ENCODE data around the gene EXOC4.

The EXOC4 gene

GRCh38 chr7:133672866-133673265 is 420.0 kb downstream of the EXOC4 start:
- H3K4me3 ChIP-seq (ENCODE audit: low read length, poor library complexity, severe bottlenecking), result no peak overlapping the region
- H3K4me1 ChIP-seq (ENCODE audit: insufficient read depth, low read length, poor library complexity, severe bottlenecking), result peaks cover 41% of the 10 kb centered on the region
- H3K27me3 ChIP-seq (ENCODE audit: insufficient read depth, low read length, poor library complexity, severe bottlenecking), result no peaks in the 10 kb centered on the region
- H4K20me1 ChIP-seq (ENCODE audit: insufficient read depth, low read length, poor library complexity, severe bottlenecking), result no peaks in the 10 kb centered on the region
- no peaks in the 10 kb centered on the region for H3K79me2 ChIP-seq (ENCODE audit: insufficient read depth, low read length)
- no peaks in the 10 kb centered on the region for H3K9me2 ChIP-seq (replicated peaks; ENCODE audit: low read depth, low read length)
- H2AFZ ChIP-seq (ENCODE audit: low read length), result no peak overlapping the region
- H3K36me3 ChIP-seq (ENCODE audit: insufficient read depth, low read length), result no peaks in the 10 kb centered on the region
- no peaks in the 10 kb centered on the region for H3K9me3 ChIP-seq (ENCODE audit: insufficient read depth, low read depth, low read length)
- no peak overlapping the region for H3K9ac ChIP-seq (ENCODE audit: low read depth, low read length, poor library complexity, severe bottlenecking)
- TF ChIP-seq EZH2phosphoT487 (IDR thresholded peaks at IDR 0.05; ENCODE audit: borderline replicate concordance), result no peak
- TF ChIP-seq, protein P1, sequence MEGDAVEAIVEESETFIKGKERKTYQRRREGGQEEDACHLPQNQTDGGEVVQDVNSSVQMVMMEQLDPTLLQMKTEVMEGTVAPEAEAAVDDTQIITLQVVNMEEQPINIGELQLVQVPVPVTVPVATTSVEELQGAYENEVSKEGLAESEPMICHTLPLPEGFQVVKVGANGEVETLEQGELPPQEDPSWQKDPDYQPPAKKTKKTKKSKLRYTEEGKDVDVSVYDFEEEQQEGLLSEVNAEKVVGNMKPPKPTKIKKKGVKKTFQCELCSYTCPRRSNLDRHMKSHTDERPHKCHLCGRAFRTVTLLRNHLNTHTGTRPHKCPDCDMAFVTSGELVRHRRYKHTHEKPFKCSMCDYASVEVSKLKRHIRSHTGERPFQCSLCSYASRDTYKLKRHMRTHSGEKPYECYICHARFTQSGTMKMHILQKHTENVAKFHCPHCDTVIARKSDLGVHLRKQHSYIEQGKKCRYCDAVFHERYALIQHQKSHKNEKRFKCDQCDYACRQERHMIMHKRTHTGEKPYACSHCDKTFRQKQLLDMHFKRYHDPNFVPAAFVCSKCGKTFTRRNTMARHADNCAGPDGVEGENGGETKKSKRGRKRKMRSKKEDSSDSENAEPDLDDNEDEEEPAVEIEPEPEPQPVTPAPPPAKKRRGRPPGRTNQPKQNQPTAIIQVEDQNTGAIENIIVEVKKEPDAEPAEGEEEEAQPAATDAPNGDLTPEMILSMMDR (conservative IDR thresholded peaks at IDR 0.05; ENCODE audit: low read length), result no peak
- H3F3A ChIP-seq (ENCODE audit: low read depth), result no peaks in the 10 kb centered on the region
- no peak overlapping the region for H3K4me2 ChIP-seq (ENCODE audit: low read depth, low read length, poor library complexity, severe bottlenecking)

GRCh38 chr7:133674079-133674763 is 421.3 kb downstream of the EXOC4 start:
- Histone ChIP-seq H3K9ac (ENCODE audit: low read depth, low read length, poor library complexity, severe bottlenecking) (no peak overlapping the region), H3K4me1 (ENCODE audit: insufficient read depth, low read length, poor library complexity, severe bottlenecking) (peaks cover 32% of the 10 kb centered on the region), H3K36me3 (ENCODE audit: insufficient read depth, low read length) (no peaks in the 10 kb centered on the region), H3F3A (ENCODE audit: low read depth) (no peaks in the 10 kb centered on the region), H3K79me2 (ENCODE audit: insufficient read depth, low read length) (no peaks in the 10 kb centered on the region), H3K4me3 (ENCODE audit: low read length, poor library complexity, severe bottlenecking) (no peak overlapping the region), H3K4me2 (ENCODE audit: low read depth, low read length, poor library complexity, severe bottlenecking) (no peak overlapping the region), H3K27me3 (ENCODE audit: insufficient read depth, low read length, poor library complexity, severe bottlenecking) (no peaks in the 10 kb centered on the region), H2AFZ (ENCODE audit: low read length) (no peak overlapping the region), H3K9me2 (replicated peaks; ENCODE audit: low read depth, low read length) (no peaks in the 10 kb centered on the region), H4K20me1 (ENCODE audit: insufficient read depth, low read length, poor library complexity, severe bottlenecking) (no peaks in the 10 kb centered on the region), H3K9me3 (ENCODE audit: insufficient read depth, low read depth, low read length) (no peaks in the 10 kb centered on the region)
- no peak for TF ChIP-seq EZH2phosphoT487 (IDR thresholded peaks at IDR 0.05; ENCODE audit: borderline replicate concordance)
- TF ChIP-seq, protein P1 (conservative IDR thresholded peaks at IDR 0.05; ENCODE audit: low read length), result no peak

- Histone ChIP-seq H4K20me1 (ENCODE audit: insufficient read depth, low read length, poor library complexity, severe bottlenecking) (no peaks in the 10 kb centered on the region), H3K9ac (ENCODE audit: low read depth, low read length, poor library complexity, severe bottlenecking) (no peak overlapping the region), H3K4me1 (ENCODE audit: insufficient read depth, low read length, poor library complexity, severe bottlenecking) (peaks cover 32% of the 10 kb centered on the region), H3K27me3 (ENCODE audit: insufficient read depth, low read length, poor library complexity, severe bottlenecking) (no peaks in the 10 kb centered on the region), H3K4me3 (ENCODE audit: low read length, poor library complexity, severe bottlenecking) (no peak overlapping the region), H3F3A (ENCODE audit: low read depth) (no peaks in the 10 kb centered on the region), H3K9me2 (replicated peaks; ENCODE audit: low read depth, low read length) (no peaks in the 10 kb centered on the region), H3K79me2 (ENCODE audit: insufficient read depth, low read length) (no peaks in the 10 kb centered on the region), H3K9me3 (ENCODE audit: insufficient read depth, low read depth, low read length) (no peaks in the 10 kb centered on the region), H2AFZ (ENCODE audit: low read length) (no peak overlapping the region), H3K36me3 (ENCODE audit: insufficient read depth, low read length) (no peaks in the 10 kb centered on the region), H3K4me2 (ENCODE audit: low read depth, low read length, poor library complexity, severe bottlenecking) (no peak overlapping the region)
- TF ChIP-seq, protein P1 (conservative IDR thresholded peaks at IDR 0.05; ENCODE audit: low read length), result no peak
- no peak for TF ChIP-seq EZH2phosphoT487 (IDR thresholded peaks at IDR 0.05; ENCODE audit: borderline replicate concordance)
Observed at GRCh38 chr7:133675510-133676218, 422.8 kb downstream of the EXOC4 start.
